Muscle layer of colon (tissue), 2 donors: Measurements from ENCODE around the gene SACS.
A peak's percentile ranks its signal among the peaks of the same experiment; 100 is the strongest.

Source experiments
- H3K27ac ChIP-seq: one replicate; pipeline ENCODE4 v1.7.0; 2013; ENCODE audit warnings: low read depth, mild to moderate bottlenecking, low read length, moderate library complexity
- H3K27me3 ChIP-seq, 2 donors: one replicate each; pipeline ENCODE4 v1.7.0; 2013; ENCODE audit warnings: low read length in 2 of 2, mild to moderate bottlenecking in 2 of 2; ENCODE audit not compliant: insufficient read depth in 2 of 2, control insufficient read depth in 1 of 2
- H3K36me3 ChIP-seq: one replicate; pipeline ENCODE4 v1.7.0; 2013; ENCODE audit warnings: mild to moderate bottlenecking, low read length; ENCODE audit not compliant: insufficient read depth
- H3K4me1 ChIP-seq: one replicate; pipeline ENCODE4 v1.7.0; 2013; ENCODE audit warnings: mild to moderate bottlenecking, low read length; ENCODE audit not compliant: insufficient read depth
- H3K4me3 ChIP-seq, 2 donors: one replicate each; pipeline ENCODE4 v1.7.0; 2013; ENCODE audit warnings: low read length in 2 of 2, low read depth in 1 of 2, mild to moderate bottlenecking in 1 of 2, moderate library complexity in 1 of 2
- H3K9ac ChIP-seq: one replicate; pipeline ENCODE4 v1.7.0; 2013; ENCODE audit warnings: low read length
- H3K9me3 ChIP-seq: one replicate; pipeline ENCODE4 v1.7.0; 2013; ENCODE audit warnings: mild to moderate bottlenecking, low read length
- donor health status: abdominal sarcoma.
- donor health status: Adenocarcinoma of cecum.

Gene SACS, protein sequence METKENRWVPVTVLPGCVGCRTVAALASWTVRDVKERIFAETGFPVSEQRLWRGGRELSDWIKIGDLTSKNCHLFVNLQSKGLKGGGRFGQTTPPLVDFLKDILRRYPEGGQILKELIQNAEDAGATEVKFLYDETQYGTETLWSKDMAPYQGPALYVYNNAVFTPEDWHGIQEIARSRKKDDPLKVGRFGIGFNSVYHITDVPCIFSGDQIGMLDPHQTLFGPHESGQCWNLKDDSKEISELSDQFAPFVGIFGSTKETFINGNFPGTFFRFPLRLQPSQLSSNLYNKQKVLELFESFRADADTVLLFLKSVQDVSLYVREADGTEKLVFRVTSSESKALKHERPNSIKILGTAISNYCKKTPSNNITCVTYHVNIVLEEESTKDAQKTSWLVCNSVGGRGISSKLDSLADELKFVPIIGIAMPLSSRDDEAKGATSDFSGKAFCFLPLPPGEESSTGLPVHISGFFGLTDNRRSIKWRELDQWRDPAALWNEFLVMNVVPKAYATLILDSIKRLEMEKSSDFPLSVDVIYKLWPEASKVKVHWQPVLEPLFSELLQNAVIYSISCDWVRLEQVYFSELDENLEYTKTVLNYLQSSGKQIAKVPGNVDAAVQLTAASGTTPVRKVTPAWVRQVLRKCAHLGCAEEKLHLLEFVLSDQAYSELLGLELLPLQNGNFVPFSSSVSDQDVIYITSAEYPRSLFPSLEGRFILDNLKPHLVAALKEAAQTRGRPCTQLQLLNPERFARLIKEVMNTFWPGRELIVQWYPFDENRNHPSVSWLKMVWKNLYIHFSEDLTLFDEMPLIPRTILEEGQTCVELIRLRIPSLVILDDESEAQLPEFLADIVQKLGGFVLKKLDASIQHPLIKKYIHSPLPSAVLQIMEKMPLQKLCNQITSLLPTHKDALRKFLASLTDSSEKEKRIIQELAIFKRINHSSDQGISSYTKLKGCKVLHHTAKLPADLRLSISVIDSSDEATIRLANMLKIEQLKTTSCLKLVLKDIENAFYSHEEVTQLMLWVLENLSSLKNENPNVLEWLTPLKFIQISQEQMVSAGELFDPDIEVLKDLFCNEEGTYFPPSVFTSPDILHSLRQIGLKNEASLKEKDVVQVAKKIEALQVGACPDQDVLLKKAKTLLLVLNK (N-terminal part only)

GRCh38 chr13:23433171-23434153 lies at the start of gene SACS:
TSS of gene SACS (minus strand) at chr13:23433702. CDS start at chr13:23411239, 22,463 bp downstream.
- Histone ChIP-seq H3K4me3 (peak within 1 kb of the TSS; percentile 39 to 66), H3K4me1 (peaks cover 5% of the 10 kb centered on the region), H3K27me3 (no peaks in the 10 kb centered on the region), H3K9ac (no peak within 1 kb of the TSS), H3K36me3 (no peaks in the 10 kb centered on the region), H3K27ac (peak within 1 kb of the TSS; percentile 47), H3K9me3 (no peaks in the 10 kb centered on the region)

DNA sequence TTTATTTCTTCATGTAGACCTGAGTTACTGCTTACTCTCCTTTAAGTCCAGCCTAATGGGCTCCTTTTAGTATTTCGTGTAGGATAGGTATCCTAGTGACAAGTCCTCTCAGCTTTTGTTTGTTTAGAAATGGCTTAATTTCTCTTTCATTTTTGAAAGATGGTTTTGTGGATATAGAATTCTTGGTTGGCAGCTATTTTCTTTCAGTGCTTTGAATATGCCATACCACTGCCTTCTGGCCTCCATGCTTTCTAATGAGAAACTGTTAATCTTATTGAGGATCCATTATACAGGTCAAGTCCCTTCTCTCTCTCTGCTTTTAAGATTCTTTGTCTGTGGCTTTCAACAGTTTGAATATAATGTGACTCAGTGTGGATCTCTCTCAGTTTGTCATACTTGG lies 46.8 kb upstream of the SACS start:
- Histone ChIP-seq H3K36me3 (no peaks in the 10 kb centered on the region), H3K4me1 (no peaks in the 10 kb centered on the region), H3K9ac (no peak overlapping the region), H3K4me3 (no peak overlapping the region), H3K9me3 (no peaks in the 10 kb centered on the region), H3K27me3 (no peaks in the 10 kb centered on the region), H3K27ac (no peak overlapping the region)

DNA sequence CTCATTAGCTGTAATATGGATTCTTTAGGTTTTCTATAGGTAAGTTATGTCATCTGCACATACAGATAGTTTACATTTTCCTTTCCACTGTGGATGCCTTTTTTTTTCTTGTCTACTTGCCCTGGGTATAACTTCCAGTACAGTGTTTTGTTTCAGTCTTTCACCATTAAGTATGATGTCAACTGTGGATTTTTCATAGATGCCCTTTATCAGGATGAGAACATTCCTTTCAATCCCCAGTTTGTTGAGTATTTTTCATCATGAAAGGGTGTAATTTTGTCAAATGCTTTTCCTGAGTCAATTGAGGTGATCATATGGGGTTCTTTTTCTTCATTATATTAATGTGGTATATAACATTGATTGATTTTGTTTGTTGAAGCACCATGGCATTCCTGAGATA lies 43.6 kb upstream of the SACS start:
- Histone ChIP-seq H3K27me3 (no peaks in the 10 kb centered on the region), H3K4me1 (no peaks in the 10 kb centered on the region), H3K27ac (no peak overlapping the region), H3K9me3 (no peaks in the 10 kb centered on the region), H3K9ac (no peak overlapping the region), H3K4me3 (no peak overlapping the region), H3K36me3 (no peaks in the 10 kb centered on the region)

DNA sequence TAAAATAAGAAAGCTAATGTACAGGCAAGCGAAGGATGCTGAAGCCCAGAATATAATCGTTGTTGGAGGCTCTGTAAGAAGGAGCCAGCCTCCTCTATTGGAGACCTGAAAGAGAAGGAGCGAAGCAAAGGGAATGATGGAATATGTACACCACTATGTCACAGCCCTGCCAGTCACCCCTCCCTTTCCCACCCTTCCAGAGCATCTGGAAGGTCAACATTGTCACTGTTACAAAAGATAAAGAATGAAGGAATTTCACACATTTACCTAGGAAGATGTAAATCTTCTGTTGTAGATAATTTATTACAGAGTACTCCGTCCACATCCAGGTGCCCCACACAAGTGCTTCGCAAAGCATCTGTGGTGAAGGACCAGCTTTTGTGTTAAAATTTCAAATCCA lies 39.7 kb upstream of the SACS start:
- no peak overlapping the region for H3K27ac ChIP-seq
- no peak overlapping the region for H3K4me3 ChIP-seq
- H3K27me3 ChIP-seq, result no peaks in the 10 kb centered on the region
- H3K9ac ChIP-seq, result no peak overlapping the region
- no peaks in the 10 kb centered on the region for H3K4me1 ChIP-seq
- H3K36me3 ChIP-seq, result no peaks in the 10 kb centered on the region
- no peaks in the 10 kb centered on the region for H3K9me3 ChIP-seq

- Histone ChIP-seq H3K27me3 (no peaks in the 10 kb centered on the region), H3K36me3 (no peaks in the 10 kb centered on the region), H3K27ac (no peak overlapping the region), H3K9ac (no peak overlapping the region), H3K4me1 (peaks cover 2% of the 10 kb centered on the region), H3K4me3 (no peak overlapping the region), H3K9me3 (no peaks in the 10 kb centered on the region)
Observed at GRCh38 chr13:23472189-23472588, 38.7 kb upstream of the SACS start.

DNA sequence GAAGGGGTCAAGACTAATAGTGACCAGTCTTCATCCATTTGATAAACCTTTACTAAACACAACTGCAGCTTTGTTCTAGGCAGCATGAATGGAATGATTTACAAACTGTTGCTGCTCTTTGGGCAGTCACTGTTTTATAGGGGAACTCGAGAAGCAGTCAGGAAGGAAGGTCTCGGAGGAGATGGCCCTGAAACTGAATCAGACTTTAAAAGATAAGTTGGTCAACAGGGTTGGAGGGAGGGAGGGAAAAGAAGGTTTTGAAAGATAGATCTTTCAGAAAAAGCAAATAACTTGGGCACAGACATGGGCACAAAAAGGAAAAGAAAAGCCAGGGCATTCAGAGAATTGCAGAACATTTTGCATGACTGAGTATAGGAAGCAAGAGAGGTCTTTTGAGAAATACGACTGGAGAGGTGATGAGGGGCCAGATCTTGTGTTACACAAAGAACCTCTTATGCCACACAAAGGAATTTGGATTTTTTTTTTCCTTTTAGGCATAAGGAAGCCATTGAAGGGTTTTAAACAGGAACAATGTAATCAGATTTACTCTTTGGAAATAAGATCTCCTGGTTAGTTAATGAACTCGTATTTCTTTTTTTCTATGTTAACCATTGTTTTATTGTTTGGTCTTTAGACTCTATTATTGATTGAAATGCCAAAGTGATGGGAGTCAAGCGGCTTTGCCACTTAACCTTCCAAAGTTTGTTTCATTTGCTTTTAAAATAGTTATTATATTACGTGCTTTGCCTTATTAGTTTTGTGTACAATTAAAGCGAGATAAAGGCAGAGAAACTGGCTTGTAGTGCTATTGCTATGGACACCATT lies 37.5 kb upstream of the SACS start:
- Histone ChIP-seq H3K36me3 (no peaks in the 10 kb centered on the region), H3K9me3 (no peaks in the 10 kb centered on the region), H3K4me1 (peaks cover 7% of the 10 kb centered on the region), H3K4me3 (no peak overlapping the region), H3K9ac (no peak overlapping the region), H3K27ac (no peak overlapping the region), H3K27me3 (no peaks in the 10 kb centered on the region)

- no peak overlapping the region for H3K4me3 ChIP-seq
- no peak overlapping the region for H3K27ac ChIP-seq
- H3K27me3 ChIP-seq, result no peaks in the 10 kb centered on the region
- H3K36me3 ChIP-seq, result no peaks in the 10 kb centered on the region
- H3K9me3 ChIP-seq, result no peaks in the 10 kb centered on the region
- no peak overlapping the region for H3K9ac ChIP-seq
- peaks cover 12% of the 10 kb centered on the region for H3K4me1 ChIP-seq
Observed at GRCh38 chr13:23469951-23470421, 36.5 kb upstream of the SACS start.

DNA sequence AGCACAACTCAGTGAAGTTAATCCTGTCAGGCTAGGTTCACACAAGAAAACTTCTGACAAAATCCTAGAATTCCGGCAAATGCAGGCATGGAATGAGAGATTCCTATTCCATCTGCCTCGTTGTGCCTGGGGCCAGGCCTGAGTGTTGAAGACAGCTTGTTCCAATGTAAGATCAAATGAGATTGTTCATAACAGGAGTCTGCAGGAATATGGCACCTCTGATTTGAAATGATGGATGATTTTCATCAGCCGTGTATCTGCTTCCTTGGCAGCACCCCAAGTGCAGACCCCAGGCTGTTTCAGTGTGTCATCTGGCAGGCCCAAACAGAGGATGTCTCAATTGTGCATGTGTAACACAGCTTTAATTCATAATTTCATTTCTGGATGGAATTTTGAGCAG lies 35.3 kb upstream of the SACS start:
- Histone ChIP-seq H3K36me3 (no peaks in the 10 kb centered on the region), H3K27ac (no peak overlapping the region), H3K4me3 (no peak overlapping the region), H3K9ac (no peak overlapping the region), H3K27me3 (no peaks in the 10 kb centered on the region), H3K4me1 (peaks cover 12% of the 10 kb centered on the region), H3K9me3 (no peaks in the 10 kb centered on the region)

DNA sequence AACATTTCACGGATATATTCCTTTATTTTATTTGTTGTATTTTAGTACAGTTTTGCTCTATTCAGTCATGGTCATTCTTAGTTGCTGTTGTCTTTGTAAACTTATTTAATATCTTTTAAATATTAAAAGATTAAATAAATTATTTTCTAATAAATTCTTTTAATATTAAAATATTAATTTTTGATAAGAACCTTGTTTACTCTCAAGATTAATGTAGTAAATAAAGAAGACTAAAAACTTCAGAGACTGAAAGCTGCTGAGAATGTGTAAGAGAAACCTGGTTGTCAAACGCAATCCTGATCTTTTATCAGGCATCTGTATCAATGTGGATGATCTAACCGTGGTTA lies 34.4 kb upstream of the SACS start:
- Histone ChIP-seq H3K4me1 (peaks cover 12% of the 10 kb centered on the region), H3K27me3 (no peaks in the 10 kb centered on the region), H3K4me3 (no peak overlapping the region), H3K36me3 (no peaks in the 10 kb centered on the region), H3K27ac (no peak overlapping the region), H3K9ac (no peak overlapping the region), H3K9me3 (no peaks in the 10 kb centered on the region)
